IPS-11a (cell line): ENCODE data around the gene SEPHS1.
"Not testable (repeated sequence)": the region's sequence is repeated elsewhere in the genome, so short reads cannot be mapped to it uniquely, and the experiment has no call there.

Experiments
- H3K4me3 ChIP-seq: one replicate; pipeline ENCODE4 v1.5.1; 2013; ENCODE audit warnings: low read depth, low read length, control low read depth

The SEPHS1 gene

DNA sequence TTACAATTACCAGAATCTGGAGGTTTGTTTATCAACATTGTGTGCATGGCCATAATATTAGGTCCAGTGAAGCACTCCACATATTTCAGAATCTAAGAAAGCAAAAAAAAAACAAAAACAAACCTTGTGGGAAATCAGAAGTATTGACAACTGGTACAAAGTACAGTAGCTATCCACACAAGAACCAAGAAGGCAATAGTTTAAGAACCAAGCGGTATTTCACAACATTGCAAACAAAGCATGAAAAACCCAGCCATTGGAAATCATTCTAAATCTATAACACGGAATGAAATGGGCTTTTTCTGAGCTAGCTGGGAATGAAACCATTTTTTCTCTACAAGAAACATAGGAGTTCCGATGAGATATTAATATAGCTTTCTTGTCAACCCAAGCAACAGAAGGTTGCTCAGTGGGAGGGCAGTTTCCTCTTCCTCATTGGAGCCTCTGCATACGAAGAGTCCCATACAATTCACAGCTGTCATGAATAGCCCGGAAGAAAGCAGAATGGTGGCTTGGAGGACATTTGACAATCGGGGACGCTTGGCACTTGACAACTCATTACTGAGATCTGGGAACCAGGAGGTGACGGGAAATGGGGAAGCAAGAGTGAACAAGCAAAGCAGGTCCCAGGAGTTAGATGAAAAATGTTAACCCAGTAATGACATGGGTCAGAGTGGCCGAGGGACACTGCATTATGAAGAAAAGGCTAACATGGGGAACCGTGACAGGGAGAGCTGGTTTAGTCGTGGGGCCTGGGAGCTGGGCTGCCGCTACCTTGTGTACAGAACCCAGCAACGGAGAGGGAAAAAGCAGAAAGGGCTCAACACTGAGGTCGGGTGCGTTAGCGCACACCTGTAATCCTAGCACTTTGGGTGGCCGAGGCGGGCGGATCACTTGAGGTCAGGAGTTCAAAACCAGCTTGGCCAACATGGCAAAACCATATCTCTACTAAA is 56.0 kb downstream of the SEPHS1 start:
- H3K4me3 ChIP-seq: no peak overlapping the region

DNA sequence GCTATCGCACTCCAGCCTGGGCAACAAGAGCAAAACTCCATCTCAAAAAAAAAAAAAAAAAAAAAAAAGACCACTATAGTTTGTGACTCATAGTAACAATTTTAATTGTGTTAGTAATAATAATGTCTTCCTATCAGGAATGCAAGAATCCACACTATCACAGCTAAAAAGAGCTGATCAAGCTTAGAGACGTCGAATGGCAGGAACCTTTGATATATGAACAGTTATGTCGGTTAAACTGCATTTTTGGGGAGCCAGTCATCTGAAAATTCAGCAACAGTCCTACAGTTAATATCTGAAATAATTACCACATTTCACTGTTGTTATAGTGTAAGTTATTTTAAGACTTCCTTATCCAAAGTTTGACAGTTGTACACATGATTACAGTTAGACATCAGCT is 57.0 kb downstream of the SEPHS1 start:
- H3K4me3 ChIP-seq: no peak overlapping the region

DNA sequence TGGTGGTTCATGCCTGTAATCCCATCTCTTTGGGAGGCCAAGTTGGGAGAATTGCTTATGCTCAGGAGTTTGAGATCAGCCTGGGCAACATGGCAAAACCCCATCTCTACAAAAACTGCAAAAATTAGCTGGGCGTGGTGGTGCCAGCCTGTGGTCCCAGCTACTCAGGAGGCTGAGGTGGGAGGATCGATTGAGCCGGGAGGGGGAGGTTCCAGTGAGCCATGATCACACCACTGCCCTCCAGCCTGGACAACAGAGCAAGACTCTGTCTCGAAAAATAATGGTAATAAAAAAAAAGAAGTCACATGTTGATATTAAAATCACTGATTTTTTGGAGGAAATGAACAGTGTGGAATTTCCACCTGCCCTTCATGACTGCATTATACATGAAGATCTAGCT is 64.0 kb downstream of the SEPHS1 start:
- H3K4me3 ChIP-seq: no peak overlapping the region

DNA sequence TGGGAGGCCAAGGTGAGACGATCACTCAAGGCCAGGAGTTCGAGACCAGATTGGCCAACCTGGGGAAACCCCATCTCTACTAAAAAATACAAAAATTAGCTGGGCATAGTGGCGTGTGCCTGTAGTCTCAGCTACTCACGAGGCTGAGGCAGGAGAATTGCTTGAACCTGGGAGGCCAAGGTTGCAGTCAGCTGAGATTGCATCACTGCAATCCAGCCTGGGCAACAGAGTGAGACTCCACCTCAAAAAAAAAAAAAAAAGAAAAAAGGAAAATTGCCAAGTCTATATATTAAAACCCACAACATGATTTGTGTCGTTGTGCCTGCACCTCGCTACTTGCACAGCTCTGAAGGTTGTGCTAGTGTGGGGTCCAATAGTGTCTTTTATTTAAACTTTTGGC is 65.7 kb downstream of the SEPHS1 start:
- H3K4me3 ChIP-seq: not testable (repeated sequence)

DNA sequence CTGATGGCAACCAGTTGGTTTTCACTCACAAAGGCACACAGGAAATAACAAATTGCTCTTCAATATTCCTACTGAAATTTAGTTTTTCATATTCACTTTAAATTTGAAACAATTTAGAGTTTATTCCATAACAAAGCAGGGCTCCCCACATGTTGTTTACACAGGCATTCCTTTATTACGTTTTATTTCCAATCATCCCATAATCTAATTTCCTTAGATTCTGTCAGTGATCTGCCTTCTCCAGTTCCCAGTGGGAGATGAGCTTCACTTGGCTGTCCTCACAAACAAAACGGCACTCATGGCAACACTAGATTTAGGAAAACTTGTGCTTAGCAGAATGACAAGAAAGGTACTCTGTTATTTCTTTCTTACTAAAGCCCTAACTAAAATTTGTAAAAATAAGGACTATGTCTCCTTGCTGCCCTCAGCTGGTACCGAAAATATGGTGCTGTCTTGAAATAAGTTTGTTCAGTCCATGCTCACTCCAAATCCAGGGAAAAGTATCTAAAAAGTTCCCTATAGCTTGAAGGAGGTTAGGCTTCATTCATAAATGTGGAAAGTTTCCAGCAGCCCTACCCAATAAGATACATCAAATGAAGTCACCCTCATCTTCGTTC is 71.2 kb downstream of the SEPHS1 start:
- H3K4me3 ChIP-seq: no peak overlapping the region

DNA sequence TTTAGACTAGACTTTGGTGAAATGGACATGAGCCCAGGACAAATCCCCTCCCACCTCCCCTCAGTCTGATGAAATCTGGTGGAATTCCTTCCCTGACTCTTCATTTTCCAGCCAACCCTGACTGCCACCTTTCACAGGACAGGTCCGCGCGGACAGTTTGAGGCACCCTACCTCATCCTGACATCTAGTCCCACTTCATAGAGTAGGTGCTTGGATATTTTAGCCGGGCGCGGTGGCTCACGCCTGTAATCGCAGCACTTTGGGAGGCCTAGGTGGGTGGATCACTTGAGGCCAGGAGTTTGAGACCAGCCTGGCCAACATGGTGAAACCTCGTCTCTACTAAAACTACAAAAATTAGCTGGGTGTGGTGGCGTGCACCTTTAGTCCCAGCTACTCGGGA is 71.9 kb downstream of the SEPHS1 start:
- not testable (repeated sequence) for H3K4me3 ChIP-seq

DNA sequence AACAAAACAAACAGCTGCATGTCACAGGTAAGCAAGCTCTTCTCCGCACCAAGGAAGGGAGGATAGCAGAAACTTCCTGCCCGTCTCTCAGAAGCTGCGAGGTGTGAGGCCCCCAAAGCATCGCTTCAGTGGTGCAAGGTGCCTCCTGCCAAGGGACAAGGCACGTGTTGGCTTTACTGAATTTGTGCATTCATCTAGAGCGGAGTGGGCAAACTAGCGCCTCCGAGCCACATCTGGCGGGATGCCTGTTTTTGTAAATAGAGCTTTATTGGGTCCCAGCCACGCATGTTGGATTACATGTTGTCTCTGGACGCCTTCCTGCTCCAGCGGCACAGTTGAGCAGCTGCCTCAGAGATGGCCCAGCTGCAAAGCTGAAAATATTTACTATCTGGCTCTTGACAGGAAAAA is 75.9 kb downstream of the SEPHS1 start:
- no peak overlapping the region for H3K4me3 ChIP-seq

DNA sequence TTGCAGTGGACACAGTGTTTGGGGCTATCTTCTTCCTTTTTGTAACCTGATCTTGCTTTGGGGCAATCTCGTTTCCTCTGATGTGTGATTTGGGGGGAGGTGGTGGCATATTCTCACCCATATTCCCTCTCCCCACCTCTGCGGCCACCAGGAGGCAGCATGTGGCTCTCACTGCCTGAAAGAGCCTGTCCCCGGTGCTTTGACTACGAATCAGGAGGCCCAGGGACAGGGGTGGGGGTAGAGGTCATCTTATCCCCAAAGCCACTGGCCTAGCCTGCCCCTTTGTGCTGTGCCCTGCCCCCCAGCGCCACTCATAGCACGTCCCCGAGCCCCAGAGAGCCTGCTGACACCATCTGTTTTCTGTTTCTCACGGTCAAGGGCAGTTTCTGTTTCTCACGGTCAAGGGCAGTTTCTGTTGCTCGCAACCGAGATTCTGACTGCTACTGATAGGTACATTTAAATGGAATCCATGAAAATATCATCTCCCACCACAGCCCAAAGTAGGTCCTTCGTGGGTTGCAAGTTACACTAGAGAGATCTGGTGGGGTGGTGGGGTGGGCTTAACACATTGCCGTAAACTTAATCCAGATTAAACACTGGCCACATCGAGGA is 76.4 kb downstream of the SEPHS1 start:
- no peak overlapping the region for H3K4me3 ChIP-seq

DNA sequence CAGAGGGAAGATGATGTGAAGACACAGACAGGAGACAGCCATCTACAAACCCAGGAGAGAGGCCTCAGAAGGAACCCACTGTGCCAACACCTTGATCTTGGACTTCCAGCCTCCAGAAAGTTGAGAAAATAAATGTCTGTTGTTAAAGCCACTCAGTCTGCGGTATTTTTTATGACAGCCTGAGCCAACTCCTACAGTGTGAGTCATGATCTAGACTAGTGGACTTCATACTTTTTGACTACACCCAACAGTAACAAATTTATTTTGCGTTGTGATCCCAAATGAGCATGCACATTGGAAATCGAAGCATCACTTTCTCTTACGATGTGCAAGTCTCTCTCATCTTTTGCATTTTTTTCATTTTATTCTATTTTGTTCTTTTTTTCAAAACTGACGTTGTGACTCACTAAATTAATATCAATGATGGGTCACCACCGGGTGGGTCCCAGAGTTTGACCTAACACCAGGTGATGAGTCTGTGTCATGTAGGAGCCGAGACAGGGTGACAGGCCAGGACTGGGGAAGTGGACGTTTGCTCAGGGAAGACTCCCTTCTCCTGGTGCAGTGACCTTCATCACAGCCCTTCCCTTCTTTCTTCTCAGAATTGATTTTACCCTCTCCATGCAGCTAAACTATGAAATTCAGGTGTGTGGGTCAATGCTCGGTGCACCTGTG is 77.1 kb downstream of the SEPHS1 start:
- no peak overlapping the region for H3K4me3 ChIP-seq

DNA sequence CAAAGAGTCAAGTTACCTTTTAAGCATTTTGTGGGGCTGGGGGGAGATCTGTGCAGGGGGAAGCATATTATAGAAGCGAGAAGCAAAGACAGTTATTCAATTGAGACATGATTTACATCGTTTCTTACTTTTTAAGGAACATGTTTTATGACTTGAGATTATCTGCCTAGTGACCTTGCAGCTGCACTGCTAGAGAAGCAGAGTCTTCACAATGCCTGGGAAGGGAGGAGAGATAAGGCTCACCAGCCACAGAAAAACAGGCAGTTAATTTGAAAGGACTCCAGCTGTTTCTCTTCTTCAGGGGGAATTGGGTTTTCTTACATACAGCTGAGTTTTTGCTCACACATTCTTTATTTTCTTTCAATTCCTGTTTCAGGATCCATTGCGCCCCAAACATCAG is 79.3 kb downstream of the SEPHS1 start:
- no peak overlapping the region for H3K4me3 ChIP-seq

DNA sequence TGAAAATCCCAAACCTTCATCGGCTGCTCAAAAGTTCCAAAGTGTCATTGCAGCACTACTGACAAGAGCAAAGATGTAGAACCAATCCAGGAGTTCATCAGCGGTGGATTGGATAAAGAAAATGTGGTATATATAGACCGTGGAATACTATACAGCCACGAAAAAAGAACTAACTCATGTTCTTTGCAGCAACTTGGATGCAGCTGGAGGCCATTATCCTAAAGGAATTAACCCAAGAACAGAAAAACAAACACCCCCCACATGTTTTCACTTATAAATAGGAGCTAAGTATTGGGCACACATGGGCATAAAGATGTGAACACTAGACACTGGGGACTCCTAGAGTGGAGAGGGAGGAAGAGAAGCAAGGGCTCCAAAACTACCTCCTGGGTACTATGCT is 79.8 kb downstream of the SEPHS1 start:
- no peak overlapping the region for H3K4me3 ChIP-seq
